SU-DHL-6 (cell line): Measurements from ENCODE around the gene NT5DC3.

Experiments
- H2AFZ ChIP-seq: fragments of 200-600 bp; sonication (generic); 2 replicates; pipeline ENCODE4 v1.6.1; 2014; ENCODE audit warnings: low read depth, mild to moderate bottlenecking, moderate library complexity, mixed read lengths, antibody characterized with exemption, low read length; ENCODE audit not compliant: severe bottlenecking
- H3F3A ChIP-seq: fragments of 200-600 bp; shearing (Covaris generic); 2 replicates; pipeline ENCODE4 v1.6.0; 2016; ENCODE audit warnings: antibody characterized with exemption, mild to moderate bottlenecking; ENCODE audit not compliant: insufficient read depth
- H3K27ac ChIP-seq: fragments of 200-600 bp; sonication (generic); 2 replicates; pipeline ENCODE4 v1.5.1; 2016; ENCODE audit warnings: low read depth, mild to moderate bottlenecking, low read length, moderate library complexity, mixed read lengths
- H3K27me3 ChIP-seq: fragments of 200-600 bp; sonication (generic), shearing (Covaris generic); 2 replicates; pipeline ENCODE4 v1.6.0; 2014; ENCODE audit warnings: mild to moderate bottlenecking, low read length
- H3K36me3 ChIP-seq: fragments of 200-600 bp; sonication (generic); 2 replicates; pipeline ENCODE4 v1.6.1; 2014; ENCODE audit warnings: mild to moderate bottlenecking, low read length, mixed read lengths
- H3K4me2 ChIP-seq: fragments of 300-600, 200-600 bp; shearing (Covaris generic), sonication (generic); 2 replicates; pipeline ENCODE4 v1.6.0; 2014; ENCODE audit warnings: low read length, low read depth, mild to moderate bottlenecking; ENCODE audit not compliant: poor library complexity, severe bottlenecking
- H3K4me3 ChIP-seq: fragments of 200-600 bp; sonication (generic); 2 replicates; pipeline ENCODE4 v1.5.1; 2014; ENCODE audit warnings: antibody characterized with exemption, low read length, mild to moderate bottlenecking, mixed read lengths; ENCODE audit not compliant: insufficient read depth, poor library complexity, severe bottlenecking
- H3K79me2 ChIP-seq: fragments of 200-600 bp; sonication (generic); 2 replicates; pipeline ENCODE4 v1.6.1; 2014; ENCODE audit warnings: mild to moderate bottlenecking, low read length, moderate library complexity; ENCODE audit not compliant: insufficient read depth
- H3K9ac ChIP-seq: fragments of 200-600 bp; sonication (generic); 2 replicates; pipeline ENCODE4 v1.7.0; 2014; ENCODE audit warnings: mild to moderate bottlenecking, low read length
- H3K9me2 ChIP-seq: fragments of 200-600 bp; sonication (generic); replicated peaks from 2 replicates; pipeline ENCODE4 v1.6.1; 2014; ENCODE audit warnings: low read length; ENCODE audit not compliant: insufficient read depth
- H3K9me3 ChIP-seq: fragments of 200-600 bp; sonication (generic); 2 replicates; pipeline ENCODE4 v1.6.1; 2014; ENCODE audit warnings: low read length, mixed read lengths; ENCODE audit not compliant: insufficient read depth
- H4K20me1 ChIP-seq: fragments of 200-600 bp; sonication (generic); 2 replicates; pipeline ENCODE4 v1.6.1; 2014; ENCODE audit warnings: low read depth, mild to moderate bottlenecking, antibody characterized with exemption, low read length, moderate library complexity, mixed read lengths
- EZH2phosphoT487 ChIP-seq: fragments of 200-600 bp; sonication (generic), shearing (Covaris generic); conservative IDR thresholded peaks from 2 replicates; pipeline ENCODE4 v1.6.1; 2018; ENCODE audit warnings: mild to moderate bottlenecking, antibody characterized with exemption, low read length, moderate library complexity, mixed read lengths
- TF ChIP-seq, protein P1 (sequence below): fragments of 200-600 bp; sonication (generic); IDR thresholded peaks from one replicate; pipeline ENCODE4 v1.5.1; 2017; ENCODE audit warnings: antibody characterized with exemption, mild to moderate bottlenecking, low read length, moderate library complexity; ENCODE audit not compliant: insufficient read depth, poor library complexity, severe bottlenecking

The NT5DC3 gene

DNA sequence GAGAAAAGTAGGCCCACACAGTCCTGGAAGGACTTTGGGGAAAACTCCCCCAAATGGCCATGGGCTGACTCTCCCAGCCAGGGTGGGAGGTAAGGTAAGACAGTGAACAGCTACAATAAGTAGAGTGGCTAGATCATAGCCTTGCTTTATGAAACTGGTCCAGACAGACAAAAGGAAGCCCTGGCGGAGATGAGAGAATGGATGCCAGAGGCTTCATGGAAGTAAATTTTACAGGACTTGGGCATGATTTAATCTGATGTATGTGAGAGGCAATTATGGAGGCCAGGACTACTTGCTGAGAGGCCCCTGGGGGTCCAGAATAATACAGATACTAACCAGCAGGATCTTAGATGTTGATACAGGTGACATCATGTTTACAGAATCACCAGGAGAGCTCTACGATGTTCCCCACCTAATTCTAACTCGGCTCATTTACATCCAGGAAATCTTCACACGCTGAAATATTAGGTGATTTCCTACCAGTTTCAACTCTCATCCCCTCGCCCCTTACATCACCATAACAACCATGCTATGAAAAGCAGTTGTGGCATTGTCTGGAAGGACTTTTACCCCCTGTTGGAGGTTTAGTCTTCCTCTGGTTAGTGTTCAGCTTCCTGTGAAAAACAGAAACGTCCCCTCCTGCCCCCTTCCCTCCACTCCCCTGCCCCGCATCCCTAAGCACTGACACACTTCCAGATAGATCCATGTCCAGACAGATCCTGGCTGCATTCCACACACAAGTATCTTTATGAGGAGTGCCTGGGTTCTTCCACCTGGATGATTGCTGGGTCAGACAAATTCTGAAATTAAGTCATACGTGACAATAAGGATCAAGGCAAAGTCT lies 39.5 kb upstream of the NT5DC3 start:
- Histone ChIP-seq H3K27me3 (no peaks in the 10 kb centered on the region), H3K9ac (no peak overlapping the region), H4K20me1 (no peaks in the 10 kb centered on the region), H2AFZ (no peak overlapping the region), H3K9me3 (no peaks in the 10 kb centered on the region), H3K4me3 (no peak overlapping the region), H3K9me2 (no peaks in the 10 kb centered on the region), H3K4me2 (no peak overlapping the region), H3K36me3 (no peaks in the 10 kb centered on the region), H3K79me2 (no peaks in the 10 kb centered on the region), H3F3A (no peaks in the 10 kb centered on the region), H3K27ac (no peak overlapping the region)
- TF ChIP-seq EZH2phosphoT487: no peak
- TF ChIP-seq, protein P1, sequence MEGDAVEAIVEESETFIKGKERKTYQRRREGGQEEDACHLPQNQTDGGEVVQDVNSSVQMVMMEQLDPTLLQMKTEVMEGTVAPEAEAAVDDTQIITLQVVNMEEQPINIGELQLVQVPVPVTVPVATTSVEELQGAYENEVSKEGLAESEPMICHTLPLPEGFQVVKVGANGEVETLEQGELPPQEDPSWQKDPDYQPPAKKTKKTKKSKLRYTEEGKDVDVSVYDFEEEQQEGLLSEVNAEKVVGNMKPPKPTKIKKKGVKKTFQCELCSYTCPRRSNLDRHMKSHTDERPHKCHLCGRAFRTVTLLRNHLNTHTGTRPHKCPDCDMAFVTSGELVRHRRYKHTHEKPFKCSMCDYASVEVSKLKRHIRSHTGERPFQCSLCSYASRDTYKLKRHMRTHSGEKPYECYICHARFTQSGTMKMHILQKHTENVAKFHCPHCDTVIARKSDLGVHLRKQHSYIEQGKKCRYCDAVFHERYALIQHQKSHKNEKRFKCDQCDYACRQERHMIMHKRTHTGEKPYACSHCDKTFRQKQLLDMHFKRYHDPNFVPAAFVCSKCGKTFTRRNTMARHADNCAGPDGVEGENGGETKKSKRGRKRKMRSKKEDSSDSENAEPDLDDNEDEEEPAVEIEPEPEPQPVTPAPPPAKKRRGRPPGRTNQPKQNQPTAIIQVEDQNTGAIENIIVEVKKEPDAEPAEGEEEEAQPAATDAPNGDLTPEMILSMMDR: no peak

DNA sequence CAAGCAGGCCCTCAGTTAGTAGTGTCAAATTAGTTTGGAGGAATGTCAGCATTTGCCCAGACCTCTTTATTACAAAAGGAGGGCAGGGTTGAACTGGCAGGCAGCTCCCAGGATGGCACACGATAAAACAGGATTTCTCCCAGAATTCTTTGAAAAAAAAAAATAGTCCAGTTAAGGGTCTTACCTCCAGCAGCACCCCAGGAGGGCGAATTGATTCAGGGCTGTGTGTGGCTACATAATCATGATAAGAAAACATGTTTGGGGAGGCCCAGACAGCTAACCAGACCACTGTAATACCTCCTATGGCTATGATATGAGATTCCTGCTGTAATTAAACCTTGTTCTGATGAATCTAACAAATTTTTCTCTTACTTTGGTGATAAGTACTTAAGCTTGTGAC lies 38.8 kb upstream of the NT5DC3 start:
- Histone ChIP-seq H3F3A (no peaks in the 10 kb centered on the region), H3K9me3 (no peaks in the 10 kb centered on the region), H4K20me1 (no peaks in the 10 kb centered on the region), H3K9me2 (no peaks in the 10 kb centered on the region), H3K27ac (no peak overlapping the region), H3K79me2 (no peaks in the 10 kb centered on the region), H3K36me3 (no peaks in the 10 kb centered on the region), H3K4me3 (no peak overlapping the region), H3K9ac (no peak overlapping the region), H2AFZ (no peak overlapping the region), H3K4me2 (no peak overlapping the region), H3K27me3 (no peaks in the 10 kb centered on the region)
- TF ChIP-seq, protein P1: no peak
- TF ChIP-seq EZH2phosphoT487: no peak

DNA sequence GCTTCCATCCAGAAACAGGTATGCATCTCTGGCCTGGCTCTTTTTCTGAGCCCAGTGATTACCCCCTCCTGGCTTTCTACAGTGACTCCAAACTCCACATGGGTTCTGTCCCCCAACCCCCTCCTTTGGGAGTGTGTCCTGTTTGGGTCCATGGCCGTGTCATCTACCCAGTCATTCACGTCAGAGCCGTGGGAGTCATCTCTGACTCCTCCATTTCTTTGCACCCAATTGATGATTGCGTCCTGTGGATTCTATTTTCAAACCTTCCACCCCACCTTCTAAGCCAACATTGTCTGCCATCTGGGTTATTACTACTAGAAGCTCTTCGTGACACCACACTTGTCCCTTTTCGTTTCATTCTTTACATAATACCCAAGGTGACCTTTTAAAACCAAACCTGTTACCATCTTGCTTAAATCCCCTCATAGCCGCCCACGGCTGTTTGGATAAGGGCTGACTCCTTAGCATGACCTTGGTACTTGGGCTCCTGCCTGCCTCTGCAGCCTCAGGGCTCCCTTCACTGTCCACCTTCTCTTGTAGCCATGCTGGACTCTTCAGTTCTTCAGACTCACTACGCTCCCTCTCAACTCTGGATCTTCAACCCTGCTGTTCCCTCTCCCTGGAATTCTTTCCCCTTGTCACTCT lies 38.1 kb upstream of the NT5DC3 start:
- Histone ChIP-seq H3K4me3 (no peak overlapping the region), H4K20me1 (no peaks in the 10 kb centered on the region), H3K9me3 (no peaks in the 10 kb centered on the region), H3K36me3 (no peaks in the 10 kb centered on the region), H3K9ac (no peak overlapping the region), H3F3A (no peaks in the 10 kb centered on the region), H3K4me2 (no peak overlapping the region), H3K27me3 (no peaks in the 10 kb centered on the region), H3K27ac (no peak overlapping the region), H3K9me2 (no peaks in the 10 kb centered on the region), H2AFZ (no peak overlapping the region), H3K79me2 (no peaks in the 10 kb centered on the region)
- TF ChIP-seq, protein P1: no peak
- no peak for TF ChIP-seq EZH2phosphoT487
